ENCODE results near the gene MAB21L4.

DNA sequence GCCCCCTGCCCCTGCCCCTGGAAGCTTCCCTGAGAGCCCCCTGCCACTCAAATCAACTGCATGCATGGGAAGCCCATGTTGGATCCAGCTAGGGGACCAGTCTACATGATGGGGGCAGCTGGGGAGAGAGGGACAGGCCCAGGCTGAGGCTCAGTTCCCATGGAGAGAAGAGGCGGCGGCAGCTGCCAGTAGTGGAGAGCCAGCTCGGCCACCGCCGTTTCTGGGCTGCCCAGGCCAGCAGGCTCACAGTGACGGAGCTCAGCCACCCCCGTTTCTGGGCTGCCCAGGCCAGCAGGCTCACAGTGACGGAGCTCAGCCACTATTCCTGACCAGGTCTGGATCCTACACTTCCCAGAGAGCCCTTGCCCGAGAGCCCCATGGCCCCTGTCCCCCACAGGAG, 3.6 kb downstream of the MAB21L4 start:
- TF ChIP-seq POLR2AphosphoS5 (IDR thresholded peaks at IDR 0.05; ENCODE audit: low read depth, low read length) (no peak), POLR2A (IDR thresholded peaks at IDR 0.05; ENCODE audit: low read depth, low read length) (no peak), TAF1 (IDR thresholded peaks at IDR 0.05; ENCODE audit: borderline replicate concordance, low read depth, low read length) (no peak)
